GM15510 (cell line): ENCODE data around the gene ALK.

Source experiments
- POLR2A ChIP-seq: IDR thresholded peaks from 3 replicates; pipeline ENCODE4 v1.6.1; 2011; ENCODE audit warnings: borderline replicate concordance; ENCODE audit not compliant: insufficient read length; ENCODE audit errors: extremely low read depth

The ALK gene

DNA sequence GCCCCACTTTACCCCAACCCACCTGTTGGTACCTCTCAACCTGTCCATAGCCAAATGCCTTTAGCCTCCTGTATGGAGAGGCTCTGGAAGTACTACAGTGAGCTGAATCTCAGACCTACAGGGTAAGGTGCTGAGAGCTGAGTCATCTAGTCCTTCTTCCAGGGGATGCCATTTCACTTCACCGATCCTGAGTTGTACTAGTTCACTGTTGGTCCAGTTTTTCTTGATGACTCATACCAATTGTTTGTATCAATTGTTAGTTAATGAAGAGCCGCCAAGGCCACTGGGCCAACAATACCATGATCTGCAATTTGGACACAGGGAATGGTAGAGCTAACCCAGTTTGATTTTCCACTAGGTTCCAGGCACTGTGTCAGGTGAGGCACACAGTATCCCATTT, 549.2 kb downstream of the ALK start:
- no peak for TF ChIP-seq POLR2A

- TF ChIP-seq POLR2A, result no peak
These were observed 550.7 kb downstream of the ALK start for GRCh38 chr2:29370581-29371125.

DNA sequence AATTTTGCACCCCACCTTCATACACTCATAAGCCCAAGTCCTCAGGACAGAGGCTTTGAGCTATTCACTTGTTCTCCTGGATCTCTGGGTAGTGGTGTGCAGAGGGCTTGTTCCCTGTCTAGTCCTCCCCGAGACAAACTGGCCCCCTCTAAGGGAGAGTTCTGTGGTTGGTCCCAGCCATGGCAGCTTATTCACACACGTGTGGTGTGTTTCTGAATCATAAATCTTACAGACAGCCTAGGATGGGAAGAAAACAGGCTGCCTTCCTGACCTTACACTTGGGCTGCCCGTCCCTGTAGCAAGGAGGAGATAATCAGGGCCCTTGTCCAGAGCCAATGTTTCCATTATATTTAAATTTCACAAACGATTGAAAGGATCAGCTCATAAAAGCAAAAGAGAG, 551.2 kb downstream of the ALK start:
- no peak for TF ChIP-seq POLR2A

- no peak for TF ChIP-seq POLR2A
These were observed 552.7 kb downstream of the ALK start for GRCh38 chr2:29368659-29369040.

DNA sequence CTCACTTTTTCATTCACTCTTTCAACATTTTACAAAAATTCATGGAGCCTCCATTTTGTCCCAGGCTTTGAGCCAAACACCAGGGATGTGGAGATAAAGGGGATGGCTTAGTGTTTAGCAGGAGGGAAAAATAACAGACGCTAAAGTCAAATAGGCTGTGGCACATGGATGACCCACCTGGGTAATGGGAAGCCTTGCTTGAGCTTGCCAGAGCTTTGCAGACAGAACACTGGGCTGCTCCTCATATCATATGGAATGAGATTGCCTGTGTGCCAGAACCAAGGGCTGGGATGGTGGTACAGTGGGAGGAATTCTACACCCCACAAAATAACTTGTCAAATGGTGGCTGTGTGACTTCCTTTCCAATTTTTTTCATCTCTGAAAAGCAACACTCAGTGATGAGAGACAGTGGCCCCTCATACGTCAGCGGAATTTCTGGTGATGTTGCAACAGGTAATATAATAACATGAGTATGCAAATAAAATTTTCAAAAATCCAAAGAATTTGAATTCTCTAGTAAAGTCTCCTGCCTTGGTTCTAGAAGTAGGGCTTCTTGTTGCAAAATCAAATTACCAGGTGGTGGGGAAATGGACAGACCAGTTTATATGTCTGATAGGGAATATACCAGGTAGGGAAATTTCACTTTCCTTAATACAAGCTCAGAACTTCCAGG, 553.3 kb downstream of the ALK start:
- no peak for TF ChIP-seq POLR2A

GRCh38 chr2:29363111-29363510, 558.3 kb downstream of the ALK start:
- no peak for TF ChIP-seq POLR2A

DNA sequence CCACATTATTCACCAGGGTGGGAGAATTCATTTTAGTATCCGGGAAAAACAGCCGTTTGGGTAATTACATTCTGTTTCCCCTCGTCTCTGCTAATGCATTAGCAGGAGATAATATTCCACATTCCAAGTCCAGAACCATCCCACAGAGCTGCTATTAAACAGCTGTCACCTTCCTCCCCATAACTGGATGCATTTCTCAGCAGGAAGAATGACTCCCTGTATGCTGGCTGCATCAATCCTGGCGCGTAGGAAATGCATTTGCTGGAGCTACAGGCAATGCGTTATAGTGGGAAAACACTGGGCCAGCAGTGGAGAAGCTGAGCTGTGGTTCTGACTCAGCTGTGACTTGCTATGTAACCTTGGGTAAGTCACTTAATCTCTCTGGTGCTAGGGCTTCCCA, 560.2 kb downstream of the ALK start:
- no peak for TF ChIP-seq POLR2A

DNA sequence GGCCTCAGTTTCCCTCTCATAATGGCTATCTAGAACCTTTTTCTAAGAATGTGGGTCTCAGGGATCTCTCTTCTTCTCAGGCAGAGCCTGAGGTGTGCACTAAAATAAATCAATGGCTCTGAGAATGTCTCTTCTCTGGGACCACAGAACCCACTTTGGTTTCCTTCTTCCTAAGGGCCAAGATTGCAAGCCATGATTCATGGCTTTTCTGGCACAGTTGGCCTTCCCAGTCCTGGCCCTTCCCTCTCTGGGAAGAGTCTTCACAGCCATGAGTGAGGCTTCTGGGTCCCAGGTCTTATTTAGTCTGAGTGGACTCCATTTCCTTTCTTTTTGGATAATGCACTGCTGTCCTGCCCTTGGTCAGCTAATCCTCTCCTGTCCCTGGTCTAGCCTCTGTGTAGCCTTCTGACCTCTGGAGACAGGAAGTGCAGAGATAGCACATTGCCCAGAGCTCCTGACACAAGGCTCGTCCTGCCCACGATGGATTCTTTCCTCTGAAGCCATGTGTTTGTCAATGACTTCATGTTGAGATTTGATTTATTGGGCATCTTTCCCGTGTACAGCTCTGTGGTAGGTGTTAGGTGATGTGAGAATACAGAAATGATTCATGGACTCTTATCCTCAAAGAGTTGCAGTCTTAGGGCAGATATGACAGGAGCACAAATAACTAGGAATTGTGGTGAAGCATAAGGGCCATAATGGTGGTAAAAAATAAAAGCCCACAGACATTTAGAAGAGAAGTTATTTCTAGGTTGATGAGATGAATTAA, 561.2 kb downstream of the ALK start:
- no peak for TF ChIP-seq POLR2A

DNA sequence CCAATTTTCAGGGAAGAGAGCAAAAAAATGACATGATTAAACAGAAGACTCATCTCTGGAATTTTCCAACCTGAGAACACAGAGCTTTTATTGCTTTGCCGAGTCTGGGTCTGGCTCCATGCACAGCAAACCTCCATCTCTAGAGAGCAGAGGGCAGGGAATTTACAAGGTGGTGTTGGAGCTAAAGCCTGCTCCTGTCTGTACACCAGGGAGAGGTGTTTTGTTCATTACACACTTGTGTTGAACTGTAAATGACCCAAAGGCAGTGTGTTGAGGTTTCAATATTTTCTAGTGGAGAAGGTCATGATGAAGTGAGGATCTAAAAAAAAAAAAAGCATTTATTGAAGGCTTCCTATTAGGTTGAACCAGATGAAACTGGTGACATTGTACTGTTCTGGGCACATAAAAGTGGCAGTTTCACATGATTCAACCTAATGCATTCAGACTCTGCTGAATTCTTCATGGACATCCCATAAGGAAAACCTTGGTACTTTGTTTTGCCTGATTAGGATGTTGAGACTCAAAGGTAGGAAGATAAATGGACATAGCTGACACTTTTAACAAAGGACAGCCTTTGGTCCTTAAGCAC, 567.9 kb downstream of the ALK start:
- no peak for TF ChIP-seq POLR2A

- no peak for TF ChIP-seq POLR2A
These were observed 569.3 kb downstream of the ALK start for GRCh38 chr2:29351916-29352591.

DNA sequence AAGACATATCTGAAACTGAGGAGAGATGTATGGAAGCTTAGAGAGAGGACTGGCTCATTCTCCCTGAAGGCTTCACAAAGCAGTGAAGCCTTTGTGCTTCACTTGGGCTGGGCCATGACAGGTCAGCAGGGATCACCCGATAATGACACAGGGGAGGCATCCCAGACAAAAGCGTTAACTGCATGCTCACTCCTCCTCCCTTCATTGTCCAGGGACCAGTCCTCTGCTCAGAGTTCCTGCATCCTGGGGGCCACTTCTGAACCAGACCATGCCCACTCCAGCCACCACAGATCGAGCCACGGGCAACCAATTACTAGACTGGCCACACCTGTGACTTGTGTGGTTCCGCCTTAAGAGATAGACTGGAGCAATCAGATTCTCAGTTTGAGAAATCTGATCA, 570.1 kb downstream of the ALK start:
- no peak for TF ChIP-seq POLR2A

DNA sequence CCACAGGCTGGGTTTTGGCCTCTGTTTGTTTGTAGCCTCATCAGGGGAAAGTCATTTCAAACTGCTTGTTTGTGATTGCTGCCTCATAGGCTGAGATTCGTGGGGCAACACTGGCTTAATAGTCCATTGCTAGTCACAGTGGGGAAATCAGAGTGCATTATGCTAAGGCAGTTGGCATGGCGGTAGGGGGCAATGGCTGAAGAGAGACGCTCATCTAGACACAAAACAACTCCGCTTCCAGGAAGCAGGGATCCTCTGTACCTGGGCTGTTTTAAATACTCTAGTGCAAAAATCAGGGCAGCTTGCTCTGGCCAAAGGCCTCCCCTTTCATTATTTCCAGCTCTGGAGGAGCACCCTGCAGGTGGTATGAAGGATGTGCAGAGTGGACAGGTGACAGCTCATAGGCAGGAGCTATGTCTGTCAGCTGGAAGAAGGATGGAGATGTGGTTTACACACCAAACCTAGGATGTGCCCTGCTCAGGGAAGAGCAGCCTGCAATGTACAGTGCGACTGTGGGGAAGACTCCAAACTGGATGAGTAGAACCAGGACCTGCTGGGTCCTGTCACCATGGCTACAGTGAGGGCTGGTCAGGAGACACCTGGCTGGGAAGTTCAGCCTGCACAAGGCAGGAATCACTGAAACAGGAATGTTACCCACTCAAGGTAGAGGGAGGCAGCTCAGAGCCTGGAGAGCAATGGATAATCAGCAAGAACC, 571.9 kb downstream of the ALK start:
- no peak for TF ChIP-seq POLR2A

DNA sequence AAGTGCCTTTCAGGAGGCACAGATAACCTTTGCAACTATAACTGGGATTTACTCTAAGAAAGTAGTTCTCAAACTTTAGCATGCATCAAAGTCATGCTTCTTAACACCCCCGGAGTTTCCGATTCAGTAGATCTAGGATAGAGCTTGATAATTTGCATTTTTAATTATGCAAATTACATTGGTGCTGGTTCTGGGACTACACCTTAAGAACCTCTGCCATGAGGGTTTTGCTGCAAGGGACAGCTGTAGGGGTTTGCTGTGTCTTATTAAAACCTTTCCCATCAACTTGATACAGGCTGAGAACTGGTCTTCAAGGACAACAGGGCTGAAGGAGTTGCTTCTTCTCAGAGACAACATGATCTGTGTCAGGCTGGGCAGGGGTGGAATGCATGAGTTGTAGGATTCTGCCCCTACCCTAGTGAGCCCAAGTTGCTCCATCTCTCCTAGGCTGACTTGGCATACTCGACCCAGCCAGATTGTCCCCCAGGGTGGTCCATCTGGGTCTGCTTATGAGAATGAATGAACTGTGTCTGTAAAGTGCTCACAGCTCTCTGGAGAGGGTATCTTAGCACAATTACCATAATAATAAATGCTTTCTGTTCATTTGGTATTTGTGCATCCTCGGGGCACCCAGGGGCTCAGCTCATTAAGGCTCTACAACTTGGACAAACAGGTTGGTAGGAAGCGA, 573.5 kb downstream of the ALK start:
- TF ChIP-seq POLR2A, result no peak

DNA sequence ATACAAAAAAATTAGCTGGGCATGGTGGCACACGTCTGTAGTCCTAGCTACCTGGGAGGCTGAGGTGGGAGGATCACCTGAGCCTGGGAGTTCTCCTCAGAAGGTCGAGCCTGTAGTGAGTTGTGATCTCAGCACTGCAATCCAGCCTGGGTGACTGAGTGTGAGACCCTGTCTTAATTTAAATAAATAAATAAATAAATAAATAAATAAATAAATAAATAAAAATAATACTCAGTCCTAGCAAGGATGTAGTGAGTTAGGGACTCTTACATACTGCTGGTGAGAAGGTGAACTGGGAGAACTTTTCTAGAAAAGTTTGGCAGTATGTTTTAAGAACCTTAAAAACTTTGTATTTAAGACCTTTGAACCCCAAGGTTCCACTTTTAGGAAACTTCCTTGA, 576.1 kb downstream of the ALK start:
- no peak for TF ChIP-seq POLR2A

GRCh38 chr2:29343830-29344229, 577.6 kb downstream of the ALK start:
- no peak for TF ChIP-seq POLR2A
